Stimulated activated CD4-positive, alpha-beta T cell treated with anti-CD3 and anti-CD28 coated beads, Interleukin-12 subunit alpha, Interleukin-12 subunit beta, amount 100 ng/mL, for 48 hours (primary cell): ENCODE data around the gene AACS.
"Not testable (repeated sequence)": the region's sequence is repeated elsewhere in the genome, so short reads cannot be mapped to it uniquely, and the experiment has no call there.

Source experiments
- DNase-seq, 3 donors: peaks; one replicate each; pipeline ENCODE4 v3.0.0-alpha.2; 2020; ENCODE audit warnings: low read depth in 2 of 3, low spot score in 1 of 3

The AACS gene

DNA sequence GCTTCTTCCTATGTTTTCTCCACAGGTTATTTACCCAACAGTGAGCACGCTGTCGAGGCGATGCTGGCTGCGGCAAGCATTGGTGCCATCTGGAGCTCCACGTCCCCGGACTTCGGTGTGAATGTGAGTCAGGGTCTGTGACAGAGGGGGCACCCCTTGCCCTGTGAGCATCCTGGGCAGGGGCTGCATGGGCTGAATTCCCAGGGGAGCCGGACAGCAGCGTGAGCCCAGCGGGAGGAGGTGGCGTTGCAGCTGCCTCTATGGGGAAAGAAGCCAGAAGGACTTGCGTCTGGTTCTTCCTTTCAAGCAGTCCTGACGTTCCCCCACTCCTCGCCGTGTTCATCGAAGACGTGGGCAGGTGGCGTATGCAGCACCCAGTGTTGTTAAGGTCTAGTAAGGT, 26.2 kb downstream of the AACS start:
- no peak for DNase-seq

DNA sequence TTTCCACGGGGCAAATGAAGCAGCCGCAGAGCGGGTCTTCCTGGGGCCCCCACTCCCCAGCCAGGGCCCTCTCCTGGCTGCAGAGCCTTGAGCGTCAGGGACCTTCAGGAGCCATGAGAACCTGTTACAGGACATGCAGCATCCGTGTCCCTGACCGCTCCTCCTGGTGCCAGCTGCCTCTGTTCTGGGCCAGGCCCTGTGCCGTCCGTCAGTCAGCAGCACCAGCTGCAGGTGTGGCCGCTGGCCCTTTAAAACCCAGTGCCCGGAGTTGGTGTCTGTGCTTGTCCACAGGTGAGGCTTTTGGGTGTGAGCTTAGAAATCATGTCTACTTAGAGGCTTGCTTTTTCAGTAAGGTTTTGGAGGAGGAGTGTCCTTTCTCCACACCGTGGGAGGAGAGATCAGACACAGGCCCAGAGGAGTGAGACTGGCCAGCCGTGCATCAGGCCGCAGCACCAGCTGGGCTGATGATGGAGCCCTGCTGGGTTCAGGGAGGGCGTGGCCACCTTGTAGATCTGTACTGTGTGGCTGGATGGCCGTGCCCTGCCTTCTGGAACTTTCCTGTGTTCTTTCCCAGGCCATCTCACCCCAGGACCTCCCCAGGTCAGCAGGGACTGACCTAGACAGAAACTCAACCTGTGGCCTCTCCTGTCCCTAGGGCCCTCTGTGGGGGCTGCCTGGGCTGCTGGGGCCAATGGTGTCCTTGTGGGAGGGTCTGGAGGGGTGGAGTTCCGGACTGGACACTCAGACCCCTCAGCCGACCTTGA, 27.1 kb downstream of the AACS start:
- no peak for DNase-seq

DNA sequence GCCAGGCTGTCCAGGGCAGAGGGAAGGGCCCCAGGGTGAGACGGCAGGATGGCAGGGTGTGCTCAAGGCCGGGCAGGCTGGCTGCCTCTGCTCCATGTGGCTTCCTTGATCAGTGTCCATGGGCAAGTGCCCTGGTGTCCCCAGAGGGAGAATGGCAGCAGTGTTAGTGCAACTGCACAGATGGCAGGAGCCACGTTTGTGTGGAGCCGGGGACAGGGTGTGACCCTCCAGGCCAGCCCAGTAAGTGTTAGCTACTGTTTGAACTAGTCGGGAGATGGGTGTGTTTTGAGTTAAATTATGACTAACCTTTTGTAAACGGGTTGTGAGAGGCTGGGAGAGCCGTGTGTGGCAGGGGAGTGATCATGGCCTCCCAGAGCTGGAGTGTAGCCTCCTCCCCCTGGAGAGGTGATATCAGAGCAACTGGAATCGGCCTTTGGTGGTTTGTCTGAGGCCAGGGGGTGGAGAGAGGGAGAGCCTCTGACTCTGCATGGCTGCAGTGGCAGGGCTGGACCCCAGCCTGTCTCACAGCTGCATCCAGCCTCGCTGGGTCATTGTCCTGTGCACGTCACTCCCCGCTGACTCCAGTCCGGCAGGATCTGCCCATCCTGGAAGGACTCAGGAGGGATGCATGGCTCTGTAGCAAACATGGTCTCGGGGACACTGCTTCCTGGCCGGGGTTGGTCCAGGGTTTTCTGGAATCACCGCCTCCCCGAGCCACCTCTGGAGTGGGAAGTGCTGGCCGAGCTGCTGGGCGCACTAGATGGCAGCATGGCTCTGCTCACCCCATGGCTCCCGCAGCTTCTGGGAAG, 27.8 kb downstream of the AACS start:
- DNase-seq: no peak

DNA sequence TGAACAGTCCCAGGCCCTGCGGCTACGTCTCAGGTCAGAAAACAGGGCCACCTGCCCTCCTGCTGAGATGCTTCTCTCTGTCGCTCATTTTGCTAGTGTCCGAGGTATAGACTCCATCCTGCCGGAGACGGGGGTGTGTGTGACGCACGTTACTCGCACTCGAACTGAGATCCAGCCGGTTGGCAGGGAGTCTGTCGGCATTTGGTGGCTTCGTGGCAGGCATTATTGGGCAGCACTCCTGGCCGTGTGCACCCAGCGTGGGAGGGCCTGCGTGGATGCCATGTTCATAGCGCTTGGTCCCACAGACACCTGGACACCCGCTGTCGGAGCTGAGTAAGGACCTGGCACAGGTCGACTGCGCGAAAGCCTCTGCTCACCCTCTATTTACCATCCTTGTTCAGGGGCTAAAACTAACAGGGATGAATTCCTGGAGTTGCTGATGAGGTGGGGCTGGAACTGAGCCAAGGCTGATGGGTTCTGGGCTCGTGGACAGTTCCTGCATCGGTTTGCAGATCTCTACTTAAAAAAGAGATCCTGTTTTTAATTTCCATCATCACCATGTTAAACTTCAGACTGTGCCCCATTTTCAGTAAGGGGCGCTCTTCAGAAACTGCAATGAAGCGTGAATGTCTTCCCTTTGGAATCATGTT, 28.6 kb downstream of the AACS start:
- DNase-seq: no peak

DNA sequence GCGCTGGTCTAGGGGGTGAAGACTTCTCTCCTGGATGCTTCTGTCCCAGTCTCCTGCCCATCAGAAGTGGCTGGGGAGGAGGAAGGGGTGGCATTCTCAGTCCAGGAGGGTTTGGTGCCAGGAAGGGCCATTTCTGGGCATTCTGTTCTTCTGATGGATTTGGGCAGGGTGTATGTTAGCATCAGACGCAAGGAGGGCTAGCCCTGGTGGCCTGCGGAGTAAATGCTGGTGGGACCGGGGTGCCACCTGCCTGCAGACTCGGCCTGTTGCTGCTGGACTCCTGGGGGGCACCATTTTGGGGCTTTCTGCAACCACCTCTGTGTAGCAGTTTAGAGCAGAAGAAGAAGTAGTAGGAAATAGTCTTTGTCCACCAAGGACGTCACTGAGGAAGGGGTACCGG, 31.7 kb downstream of the AACS start:
- no peak for DNase-seq

- no peak for DNase-seq
Measured at GRCh38 chr12:125097427-125097826, 32.2 kb downstream of the AACS start.

DNA sequence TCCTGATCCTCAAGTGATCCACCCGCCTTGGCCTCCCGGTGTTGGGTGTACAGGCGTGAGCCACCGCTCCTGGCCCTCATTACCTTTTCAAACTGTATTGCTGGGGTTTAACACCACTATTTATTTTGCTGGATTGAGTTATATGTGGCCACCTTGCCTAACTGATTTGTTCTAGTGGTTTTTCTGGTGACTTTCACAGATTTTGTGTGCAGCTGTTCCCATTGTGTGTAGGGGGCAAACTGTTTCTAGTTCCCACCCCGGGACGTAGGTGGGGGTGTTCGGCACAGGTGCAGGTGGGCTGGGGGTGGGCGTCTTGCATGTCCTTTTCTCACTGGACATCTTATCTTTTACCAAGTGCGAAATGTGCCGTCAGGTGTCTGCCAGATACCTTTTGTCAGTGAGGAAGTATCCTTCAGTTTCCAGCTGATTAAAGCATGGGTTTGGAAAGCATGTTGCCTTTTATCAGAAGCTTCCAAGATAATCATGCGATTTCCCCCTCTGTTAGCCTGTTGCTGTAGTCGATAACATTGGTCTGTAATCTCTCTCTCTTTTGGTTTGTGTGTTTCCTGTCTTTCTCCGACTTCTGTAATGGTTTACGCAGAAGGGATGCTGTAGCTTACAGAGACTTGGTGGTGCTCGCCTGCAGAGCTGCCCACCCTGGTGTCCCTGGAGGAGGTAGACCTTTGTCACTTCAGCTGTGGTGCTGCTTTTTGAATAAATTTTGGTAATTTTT, 33.6 kb downstream of the AACS start:
- no peak for DNase-seq

- DNase-seq: no peak
Measured at GRCh38 chr12:125099409-125099782, 34.2 kb downstream of the AACS start.

- no peak for DNase-seq
Measured at GRCh38 chr12:125100551-125101434, 35.6 kb downstream of the AACS start.

- no peak for DNase-seq
Measured at GRCh38 chr12:125104982-125105381, 39.7 kb downstream of the AACS start.

DNA sequence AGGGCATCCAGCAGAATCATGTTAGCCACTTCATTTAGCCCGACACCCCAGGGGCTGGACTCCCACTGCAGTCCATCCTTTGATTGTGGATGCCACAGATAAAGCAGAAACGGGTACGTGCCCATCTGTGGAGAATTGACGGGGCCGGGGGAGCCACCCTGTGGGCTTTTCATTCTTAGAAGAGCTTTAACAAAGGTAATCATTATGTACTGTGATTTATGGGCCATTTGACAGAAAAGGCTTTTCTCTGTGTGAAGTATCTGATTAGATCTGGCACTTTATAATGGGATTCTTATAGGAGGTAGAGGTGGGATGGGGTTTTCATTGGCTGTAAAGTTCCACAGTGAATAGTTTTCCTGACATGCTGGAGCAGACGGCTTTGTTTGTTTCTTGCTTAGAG, 40.4 kb downstream of the AACS start:
- DNase-seq: no peak

- no peak for DNase-seq
Measured at GRCh38 chr12:125110641-125111360, 45.6 kb downstream of the AACS start.

DNA sequence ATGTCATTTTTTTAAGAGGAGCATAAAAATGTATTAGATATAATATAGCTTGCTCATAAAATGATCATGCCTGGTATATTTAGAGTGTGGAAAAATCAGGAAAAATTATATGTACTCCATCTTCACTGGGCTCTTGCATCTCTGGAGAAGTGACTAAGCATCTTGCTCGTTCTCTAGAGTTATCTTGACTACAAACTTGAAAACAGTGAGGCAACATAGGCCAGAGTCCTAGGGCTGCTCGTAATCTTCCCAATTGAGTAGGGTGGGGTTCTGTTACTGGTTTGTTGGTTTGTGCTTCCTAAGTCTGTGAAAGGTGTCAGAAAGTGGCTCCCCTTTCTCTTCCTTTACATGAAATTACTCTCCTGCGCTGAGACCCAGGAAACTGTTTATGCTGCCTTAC, 46.2 kb downstream of the AACS start:
- no peak for DNase-seq

GRCh38 chr12:125112614-125113013, 47.4 kb downstream of the AACS start:
- DNase-seq: not testable (repeated sequence)

- no peak for DNase-seq
Measured at GRCh38 chr12:125113263-125113662, 48.0 kb downstream of the AACS start.

DNA sequence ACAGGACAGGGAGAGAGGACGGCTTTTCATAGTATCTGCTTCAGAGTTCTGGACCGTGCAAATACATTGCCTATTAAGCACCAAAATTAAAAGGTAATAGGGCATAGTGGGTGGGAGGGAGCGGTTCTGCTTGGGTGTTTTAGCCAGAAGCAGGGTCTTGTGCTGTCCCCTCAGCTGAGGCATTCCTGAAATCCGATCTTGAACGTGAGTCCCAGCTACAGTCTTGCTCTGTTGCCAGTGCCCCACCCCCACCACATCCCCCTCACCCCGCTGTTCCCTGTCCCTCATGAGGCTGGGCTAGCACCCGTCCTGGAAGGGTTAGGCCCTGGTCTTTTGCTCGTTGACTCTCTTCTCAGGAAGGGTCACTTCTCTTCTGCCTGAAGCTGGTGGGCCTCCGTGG, 48.6 kb downstream of the AACS start:
- no peak for DNase-seq

DNA sequence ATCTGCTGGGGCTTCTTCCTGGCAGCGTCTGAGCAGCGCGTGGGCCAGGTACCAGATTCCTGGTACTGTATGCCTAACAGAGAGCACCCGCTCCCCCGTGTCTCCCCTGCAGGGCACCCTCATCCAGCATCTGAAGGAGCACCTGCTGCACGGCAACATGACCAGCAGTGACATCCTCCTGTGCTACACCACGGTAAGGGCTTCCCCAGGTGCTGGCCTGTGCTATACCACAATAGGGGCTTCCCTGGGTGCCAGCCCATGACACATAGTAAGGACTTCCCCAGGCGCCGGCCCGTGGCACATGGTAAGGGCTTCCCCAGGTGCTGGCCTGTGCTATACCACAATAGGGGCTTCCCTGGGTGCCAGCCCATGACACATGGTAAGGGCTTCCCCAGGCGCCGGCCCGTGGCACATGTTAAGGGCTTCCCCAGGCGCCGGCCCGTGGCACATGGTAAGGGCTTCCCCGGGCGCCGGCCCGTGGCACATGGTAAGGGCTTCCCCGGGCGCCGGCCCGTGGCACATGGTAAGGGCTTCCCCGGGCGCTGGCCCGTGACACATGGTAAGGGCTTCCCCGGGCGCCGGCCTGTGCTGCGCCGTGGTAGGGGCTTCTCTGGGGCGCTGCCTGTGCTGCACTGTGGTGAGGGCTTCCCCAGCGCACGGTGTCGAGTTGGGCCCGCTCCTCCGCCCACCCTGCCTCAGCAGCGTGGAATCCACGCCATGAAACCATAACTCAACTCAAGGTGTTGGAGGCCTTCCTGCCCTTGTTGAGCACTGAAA, 49.3 kb downstream of the AACS start:
- DNase-seq: no peak

- DNase-seq: no peak
Measured at GRCh38 chr12:125120566-125120965, 55.3 kb downstream of the AACS start.

GRCh38 chr12:125121106-125121505, 55.9 kb downstream of the AACS start:
- DNase-seq: no peak
